NCI-H2227 treated with DMSO at 0.1 percent for 48 hours (cell line): ENCODE measurements around the gene SH2B2.
"Not testable (repeated sequence)": the region's sequence is repeated elsewhere in the genome, so short reads cannot be mapped to it uniquely, and the experiment has no call there.

Source experiments
- DNase-seq: peaks from one replicate; lab custom pipeline; 2025; lab: John Stamatoyannopoulos, UW

SH2B2 gene

GRCh38 chr7:102337002-102337401, 50.3 kb downstream of the SH2B2 start:
- DNase-seq, result not testable (repeated sequence)

GRCh38 chr7:102337420-102337819, 50.8 kb downstream of the SH2B2 start:
- not testable (repeated sequence) for DNase-seq

GRCh38 chr7:102340599-102341368, 54.1 kb downstream of the SH2B2 start:
- not testable (repeated sequence) for DNase-seq

- DNase-seq, result not testable (repeated sequence)
These were observed 60.3 kb downstream of the SH2B2 start for GRCh38 chr7:102346983-102347382.

GRCh38 chr7:102356344-102356743, 69.7 kb downstream of the SH2B2 start, which contains the start of gene SPDYE6:
Gene SPDYE6 (minus strand): TSS chr7:102356444. CDS start chr7:102356023, 421 bp downstream.
- not testable (repeated sequence) for DNase-seq

GRCh38 chr7:102363549-102364393, 77.1 kb downstream of the SH2B2 start:
- peak; percentile 91 for DNase-seq

- DNase-seq, result not testable (repeated sequence)
These were observed 77.8 kb downstream of the SH2B2 start for GRCh38 chr7:102364394-102364886.

- DNase-seq, result not testable (repeated sequence)
These were observed 78.7 kb downstream of the SH2B2 start for GRCh38 chr7:102365390-102365789.

GRCh38 chr7:102370038-102370437, 83.4 kb downstream of the SH2B2 start:
- DNase-seq, result not testable (repeated sequence)
